ENCODE measurements around the gene CYS1. TPM values are rescaled to one million over a fixed set of nuclear protein-coding genes. Genes with fewer than 3 reads are reported as not detected.

Gene CYS1
- total RNA-seq, 1 experiment from 2014 or later = 1.2 TPM

DNA sequence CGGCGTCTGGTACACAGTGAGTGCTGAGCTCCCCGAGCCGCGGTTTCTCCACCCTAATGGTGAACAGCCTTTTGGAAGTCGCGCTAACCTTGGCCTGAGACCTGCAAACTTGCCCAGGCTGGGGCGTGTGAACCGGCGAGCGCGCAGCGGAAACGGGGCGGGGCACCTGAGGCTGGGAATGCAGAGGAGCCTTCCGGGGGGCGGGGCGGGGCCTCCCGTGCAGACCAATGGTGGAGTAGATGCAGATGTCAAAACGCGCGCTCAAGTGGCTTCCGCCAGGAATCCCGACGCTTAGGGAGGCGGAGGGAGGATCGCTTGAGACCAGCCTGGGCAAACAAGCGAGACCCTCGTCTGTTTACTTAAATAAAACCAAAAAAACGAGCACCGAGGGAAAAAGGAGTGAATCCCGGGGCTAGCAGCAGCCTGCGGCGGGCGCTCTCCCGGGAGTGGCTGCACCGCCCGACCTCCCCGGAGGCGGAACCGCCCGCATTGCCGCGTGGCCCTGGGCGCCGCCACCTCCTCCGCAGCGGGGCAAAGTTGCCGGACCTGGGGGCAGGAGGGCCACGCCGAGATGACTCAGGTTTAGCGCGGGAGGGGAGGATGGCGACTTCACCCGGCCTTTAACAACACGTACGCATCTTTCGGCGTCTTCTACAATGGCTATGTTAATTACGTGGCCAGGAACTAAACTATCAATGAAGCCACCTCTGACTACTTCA lies 40.1 kb upstream of the CYS1 start (continued):
- TF ChIP-seq HMGXB4 (CRISPR knock-in tag; IDR thresholded peaks at IDR 0.05) = no peak
- no peak for TF ChIP-seq HMGA2 (CRISPR knock-in tag; IDR thresholded peaks at IDR 0.05)
- peak; percentile 46; the same call in 1 of the 2 replicates for TF ChIP-seq TEAD1 (CRISPR knock-in tag; IDR thresholded peaks at IDR 0.05)
- peak; percentile 43; the same call in 1 of the 2 replicates for TF ChIP-seq CREB1 (CRISPR knock-in tag; IDR thresholded peaks at IDR 0.05)
- TF ChIP-seq, protein P1, sequence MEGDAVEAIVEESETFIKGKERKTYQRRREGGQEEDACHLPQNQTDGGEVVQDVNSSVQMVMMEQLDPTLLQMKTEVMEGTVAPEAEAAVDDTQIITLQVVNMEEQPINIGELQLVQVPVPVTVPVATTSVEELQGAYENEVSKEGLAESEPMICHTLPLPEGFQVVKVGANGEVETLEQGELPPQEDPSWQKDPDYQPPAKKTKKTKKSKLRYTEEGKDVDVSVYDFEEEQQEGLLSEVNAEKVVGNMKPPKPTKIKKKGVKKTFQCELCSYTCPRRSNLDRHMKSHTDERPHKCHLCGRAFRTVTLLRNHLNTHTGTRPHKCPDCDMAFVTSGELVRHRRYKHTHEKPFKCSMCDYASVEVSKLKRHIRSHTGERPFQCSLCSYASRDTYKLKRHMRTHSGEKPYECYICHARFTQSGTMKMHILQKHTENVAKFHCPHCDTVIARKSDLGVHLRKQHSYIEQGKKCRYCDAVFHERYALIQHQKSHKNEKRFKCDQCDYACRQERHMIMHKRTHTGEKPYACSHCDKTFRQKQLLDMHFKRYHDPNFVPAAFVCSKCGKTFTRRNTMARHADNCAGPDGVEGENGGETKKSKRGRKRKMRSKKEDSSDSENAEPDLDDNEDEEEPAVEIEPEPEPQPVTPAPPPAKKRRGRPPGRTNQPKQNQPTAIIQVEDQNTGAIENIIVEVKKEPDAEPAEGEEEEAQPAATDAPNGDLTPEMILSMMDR (IDR thresholded peaks at IDR 0.05) = no peak
- TF ChIP-seq TEAD4 (CRISPR knock-in tag; IDR thresholded peaks at IDR 0.05) = no peak
- no peak for TF ChIP-seq FOXJ3 (CRISPR knock-in tag; IDR thresholded peaks at IDR 0.05; ENCODE audit: borderline replicate concordance)
- TF ChIP-seq GABPB1 (CRISPR knock-in tag; IDR thresholded peaks at IDR 0.05) = peak; percentile 51; the same call in 1 of the 2 replicates
- no peak for TF ChIP-seq ATF1 (CRISPR knock-in tag; IDR thresholded peaks at IDR 0.05)
- no peak for TF ChIP-seq ATF2 (CRISPR knock-in tag; IDR thresholded peaks at IDR 0.05; ENCODE audit: borderline replicate concordance, low read depth)
- no peak; the same call in 1 of the 2 replicates for TF ChIP-seq NFE2L1 (CRISPR knock-in tag; IDR thresholded peaks at IDR 0.05)
- TF ChIP-seq, protein P2, sequence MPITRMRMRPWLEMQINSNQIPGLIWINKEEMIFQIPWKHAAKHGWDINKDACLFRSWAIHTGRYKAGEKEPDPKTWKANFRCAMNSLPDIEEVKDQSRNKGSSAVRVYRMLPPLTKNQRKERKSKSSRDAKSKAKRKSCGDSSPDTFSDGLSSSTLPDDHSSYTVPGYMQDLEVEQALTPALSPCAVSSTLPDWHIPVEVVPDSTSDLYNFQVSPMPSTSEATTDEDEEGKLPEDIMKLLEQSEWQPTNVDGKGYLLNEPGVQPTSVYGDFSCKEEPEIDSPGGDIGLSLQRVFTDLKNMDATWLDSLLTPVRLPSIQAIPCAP (CRISPR knock-in tag; IDR thresholded peaks at IDR 0.05) = no peak; the same call in 1 of the 2 replicates
- TF ChIP-seq TCF7 (CRISPR knock-in tag; IDR thresholded peaks at IDR 0.05; ENCODE audit: low read depth) = no peak
- TF ChIP-seq RORB (CRISPR knock-in tag; IDR thresholded peaks at IDR 0.05) = no peak
- TF ChIP-seq, protein P3, sequence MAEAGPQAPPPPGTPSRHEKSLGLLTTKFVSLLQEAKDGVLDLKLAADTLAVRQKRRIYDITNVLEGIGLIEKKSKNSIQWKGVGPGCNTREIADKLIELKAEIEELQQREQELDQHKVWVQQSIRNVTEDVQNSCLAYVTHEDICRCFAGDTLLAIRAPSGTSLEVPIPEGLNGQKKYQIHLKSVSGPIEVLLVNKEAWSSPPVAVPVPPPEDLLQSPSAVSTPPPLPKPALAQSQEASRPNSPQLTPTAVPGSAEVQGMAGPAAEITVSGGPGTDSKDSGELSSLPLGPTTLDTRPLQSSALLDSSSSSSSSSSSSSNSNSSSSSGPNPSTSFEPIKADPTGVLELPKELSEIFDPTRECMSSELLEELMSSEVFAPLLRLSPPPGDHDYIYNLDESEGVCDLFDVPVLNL (CRISPR knock-in tag; IDR thresholded peaks at IDR 0.05; ENCODE audit: borderline replicate concordance, low read depth) = no peak
- peak; percentile 64 for TF ChIP-seq CREM (CRISPR knock-in tag; IDR thresholded peaks at IDR 0.05)
- TF ChIP-seq, protein P4, sequence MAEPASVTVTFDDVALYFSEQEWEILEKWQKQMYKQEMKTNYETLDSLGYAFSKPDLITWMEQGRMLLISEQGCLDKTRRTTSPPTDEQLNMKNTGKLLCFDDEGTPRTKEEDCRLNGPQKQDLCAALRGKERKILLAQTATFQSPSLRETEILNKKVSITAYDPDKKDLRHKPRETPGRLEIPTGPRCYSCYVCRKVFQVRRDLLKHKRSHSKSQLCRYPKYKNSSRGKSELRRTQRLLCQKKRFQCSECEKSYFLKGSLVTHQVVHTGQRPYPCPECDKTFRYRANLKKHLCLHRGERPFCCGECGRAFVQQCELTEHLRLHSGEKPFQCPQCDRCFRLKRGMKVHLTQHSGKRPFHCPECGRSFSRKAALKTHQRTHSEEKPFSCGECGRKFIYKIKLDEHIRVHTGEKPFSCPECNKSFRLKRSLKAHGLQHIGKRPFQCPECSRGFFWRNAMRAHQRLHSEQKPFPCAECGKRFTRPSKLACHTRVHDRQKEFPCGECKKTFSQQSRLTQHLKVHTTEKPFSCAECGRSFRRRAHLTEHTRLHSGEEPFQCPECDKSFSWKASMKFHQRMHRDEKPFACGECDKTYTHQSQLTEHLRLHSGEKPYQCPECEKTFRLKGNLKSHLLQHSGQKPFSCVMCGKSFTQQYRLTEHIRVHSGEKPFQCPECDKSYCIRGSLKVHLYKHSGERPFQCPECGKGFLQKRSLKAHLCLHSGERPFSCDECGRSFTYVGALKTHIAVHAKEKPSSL (CRISPR knock-in tag; conservative IDR thresholded peaks at IDR 0.05) = no peak
- TF ChIP-seq MAX (CRISPR knock-in tag; IDR thresholded peaks at IDR 0.05) = peak; percentile 93
- TF ChIP-seq MXD4 (CRISPR knock-in tag; IDR thresholded peaks at IDR 0.05; ENCODE audit: borderline replicate concordance) = no peak
- TF ChIP-seq ZNF396 (CRISPR knock-in tag; IDR thresholded peaks at IDR 0.05; ENCODE audit: borderline replicate concordance) = no peak
- TF ChIP-seq ETV6 (CRISPR knock-in tag; IDR thresholded peaks at IDR 0.05) = no peak
- TF ChIP-seq, protein P5, sequence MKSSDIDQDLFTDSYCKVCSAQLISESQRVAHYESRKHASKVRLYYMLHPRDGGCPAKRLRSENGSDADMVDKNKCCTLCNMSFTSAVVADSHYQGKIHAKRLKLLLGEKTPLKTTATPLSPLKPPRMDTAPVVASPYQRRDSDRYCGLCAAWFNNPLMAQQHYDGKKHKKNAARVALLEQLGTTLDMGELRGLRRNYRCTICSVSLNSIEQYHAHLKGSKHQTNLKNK (CRISPR knock-in tag; IDR thresholded peaks at IDR 0.05) = no peak
- TF ChIP-seq KAT7 (CRISPR knock-in tag; IDR thresholded peaks at IDR 0.05; ENCODE audit: borderline replicate concordance) = 0 out of 2 replicates have a peak, but pooled peaks have one; percentile 36
- TF ChIP-seq E2F5 (CRISPR knock-in tag; IDR thresholded peaks at IDR 0.05) = peak; percentile 73; the same call in 1 of the 2 replicates
- TF ChIP-seq, protein P6, sequence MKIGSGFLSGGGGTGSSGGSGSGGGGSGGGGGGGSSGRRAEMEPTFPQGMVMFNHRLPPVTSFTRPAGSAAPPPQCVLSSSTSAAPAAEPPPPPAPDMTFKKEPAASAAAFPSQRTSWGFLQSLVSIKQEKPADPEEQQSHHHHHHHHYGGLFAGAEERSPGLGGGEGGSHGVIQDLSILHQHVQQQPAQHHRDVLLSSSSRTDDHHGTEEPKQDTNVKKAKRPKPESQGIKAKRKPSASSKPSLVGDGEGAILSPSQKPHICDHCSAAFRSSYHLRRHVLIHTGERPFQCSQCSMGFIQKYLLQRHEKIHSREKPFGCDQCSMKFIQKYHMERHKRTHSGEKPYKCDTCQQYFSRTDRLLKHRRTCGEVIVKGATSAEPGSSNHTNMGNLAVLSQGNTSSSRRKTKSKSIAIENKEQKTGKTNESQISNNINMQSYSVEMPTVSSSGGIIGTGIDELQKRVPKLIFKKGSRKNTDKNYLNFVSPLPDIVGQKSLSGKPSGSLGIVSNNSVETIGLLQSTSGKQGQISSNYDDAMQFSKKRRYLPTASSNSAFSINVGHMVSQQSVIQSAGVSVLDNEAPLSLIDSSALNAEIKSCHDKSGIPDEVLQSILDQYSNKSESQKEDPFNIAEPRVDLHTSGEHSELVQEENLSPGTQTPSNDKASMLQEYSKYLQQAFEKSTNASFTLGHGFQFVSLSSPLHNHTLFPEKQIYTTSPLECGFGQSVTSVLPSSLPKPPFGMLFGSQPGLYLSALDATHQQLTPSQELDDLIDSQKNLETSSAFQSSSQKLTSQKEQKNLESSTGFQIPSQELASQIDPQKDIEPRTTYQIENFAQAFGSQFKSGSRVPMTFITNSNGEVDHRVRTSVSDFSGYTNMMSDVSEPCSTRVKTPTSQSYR (CRISPR knock-in tag; IDR thresholded peaks at IDR 0.05) = no peak
